Thymus (tissue), 11 donors: ENCODE results near the gene MDH2. TPM values are rescaled to one million over a fixed set of nuclear protein-coding genes. Genes with fewer than 3 reads are reported as not detected.

Experiments
- DNase-seq, 9 donors: peaks; one replicate each; pipeline ENCODE4 v3.0.0-alpha.2; 2013; ENCODE audit warnings: low spot score in 9 of 9, low read depth in 6 of 9, missing footprints in 1 of 9
- H3K27ac ChIP-seq, 2 donors: one replicate each; pipeline ENCODE4 v1.5.1; 2013; ENCODE audit warnings: control low read depth in 1 of 2, low read depth in 1 of 2, low read length in 1 of 2, mild to moderate bottlenecking in 1 of 2, moderate library complexity in 1 of 2
- H3K27me3 ChIP-seq, 2 donors: one replicate each; pipeline ENCODE4 v1.5.1; 2013; ENCODE audit warnings: low read length in 1 of 2; ENCODE audit not compliant: control insufficient read depth in 2 of 2, insufficient read depth in 1 of 2
- H3K36me3 ChIP-seq, 2 donors: one replicate each; pipeline ENCODE4 v1.5.1; 2013; ENCODE audit warnings: low read length in 1 of 2, mild to moderate bottlenecking in 1 of 2, moderate library complexity in 1 of 2; ENCODE audit not compliant: control insufficient read depth in 2 of 2, insufficient read depth in 2 of 2
- H3K4me1 ChIP-seq, 2 donors: one replicate each; pipeline ENCODE4 v1.5.1; 2013; ENCODE audit warnings: low read length in 2 of 2; ENCODE audit not compliant: control insufficient read depth in 2 of 2, insufficient read depth in 2 of 2
- H3K4me3 ChIP-seq, 2 donors: one replicate each; pipeline ENCODE4 v1.5.1; 2013; ENCODE audit warnings: low read length in 2 of 2, control low read depth in 1 of 2, mild to moderate bottlenecking in 1 of 2
- H3K9me3 ChIP-seq, 2 donors: one replicate each; pipeline ENCODE4 v1.5.1; 2013; ENCODE audit warnings: low read length in 1 of 2, mild to moderate bottlenecking in 1 of 2; ENCODE audit not compliant: control insufficient read depth in 2 of 2, insufficient read depth in 1 of 2
- WGBS: extraction: QIAGEN DNeasy Blood & Tissue Kit; methylation state at CpG from one replicate; pipeline ENCODE4 v1.1.7; 2013; 5-methylcytosine and 5-hydroxymethylcytosine counted together
- polyA plus RNA-seq: library from polyadenylated mRNA; stranded (reverse); fragments of 200-250 nt; gene quantifications from one replicate; pipeline ENCODE4 v1.2.3, GENCODE V29; 2013
- total RNA-seq: library from RNA; stranded (reverse); fragments of 120-200 nt; gene quantifications from one replicate; pipeline ENCODE4 v1.2.4, GENCODE V29; 2013
- donor health status: healthy.

Gene MDH2
- total and polyA plus RNA-seq, 2 donors: 57.5 to 69.7 TPM

- Histone ChIP-seq H3K27me3 (no peaks in the 10 kb centered on the region), H3K36me3 (peaks cover 4 to 7% of the 10 kb centered on the region in 2 donors), H3K27ac (no peak overlapping the region), H3K4me1 (no peaks in the 10 kb centered on the region), H3K4me3 (no peak overlapping the region), H3K9me3 (no peaks in the 10 kb centered on the region)
- DNase-seq: no peak
- WGBS: 100% methylated on average over 1 of the region's 1 CpG
Observed at GRCh38 chr7:76031964-76032363, 15.9 kb upstream of the MDH2 start.

DNA sequence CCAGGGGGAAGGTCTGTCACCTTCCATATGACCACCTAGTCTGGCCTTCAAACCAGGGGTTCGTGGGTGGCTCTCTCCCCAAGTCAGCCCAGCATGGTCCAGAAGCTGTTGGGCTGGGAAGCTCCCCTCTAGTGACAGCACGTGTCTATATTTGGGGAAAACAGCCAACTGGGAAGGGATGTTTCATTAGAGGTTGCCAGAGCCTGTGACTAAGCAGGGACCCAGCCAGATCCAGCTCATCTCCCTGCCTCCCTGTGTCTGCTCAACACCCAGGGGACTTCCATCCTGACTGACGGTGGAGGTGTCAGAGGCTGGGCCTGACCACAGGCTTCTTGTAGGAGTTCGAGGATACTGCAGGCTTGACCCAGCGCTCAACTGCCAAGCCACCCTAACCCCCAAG lies 10.6 kb upstream of the MDH2 start:
- no peaks in the 10 kb centered on the region for H3K9me3 ChIP-seq
- DNase-seq: no peak
- 94% methylated on average over 5 of the region's 5 CpGs for WGBS

DNA sequence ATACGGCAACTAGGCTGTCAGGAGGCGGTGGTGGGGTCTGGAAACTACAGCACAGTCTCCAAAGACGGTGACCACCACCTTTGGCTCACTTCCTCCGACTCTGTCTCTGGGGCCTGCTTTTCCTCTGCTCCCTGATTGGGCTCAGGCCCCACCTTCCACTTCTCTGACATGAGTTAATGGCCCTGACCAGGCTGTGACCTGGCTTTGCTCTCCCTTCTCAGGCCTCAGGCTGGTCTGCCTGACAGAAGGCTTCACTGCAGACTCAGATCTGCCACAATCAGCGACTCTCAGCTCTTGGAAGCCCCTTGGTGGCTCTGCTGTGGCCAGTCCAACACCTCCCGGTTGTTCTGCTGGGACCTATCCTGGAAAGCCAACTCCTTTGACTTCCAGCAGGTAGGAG lies 7.8 kb upstream of the MDH2 start:
- H3K27ac ChIP-seq: no peak overlapping the region
- H3K4me3 ChIP-seq: no peak overlapping the region
- H3K9me3 ChIP-seq: no peaks in the 10 kb centered on the region
- WGBS: 95% methylated on average over 6 of the region's 6 CpGs
- DNase-seq: no peak
- peaks cover 0 to 9% of the 10 kb centered on the region in 2 donors for H3K36me3 ChIP-seq
- no peaks in the 10 kb centered on the region for H3K27me3 ChIP-seq
- peaks cover 0 to 9% of the 10 kb centered on the region in 2 donors for H3K4me1 ChIP-seq

More for the DNA sequence above, 10.6 kb upstream of the MDH2 start:
- no peaks in the 10 kb centered on the region for H3K27me3 ChIP-seq
- no peak overlapping the region for H3K27ac ChIP-seq
- peaks cover 0 to 9% of the 10 kb centered on the region in 2 donors for H3K36me3 ChIP-seq
- no peak overlapping the region for H3K4me3 ChIP-seq
- H3K4me1 ChIP-seq: no peaks in the 10 kb centered on the region

GRCh38 chr7:76044375-76044865 lies 3.5 kb upstream of the MDH2 start:
- no peak for DNase-seq
- Histone ChIP-seq H3K9me3 (peaks cover 0 to 9% of the 10 kb centered on the region in 2 donors), H3K27ac (no peak overlapping the region), H3K4me3 (no peak overlapping the region), H3K36me3 (peaks cover 0 to 9% of the 10 kb centered on the region in 2 donors), H3K4me1 (peaks cover 0 to 22% of the 10 kb centered on the region in 2 donors), H3K27me3 (no peaks in the 10 kb centered on the region)
- 99% methylated on average over 7 of the region's 7 CpGs for WGBS

DNA sequence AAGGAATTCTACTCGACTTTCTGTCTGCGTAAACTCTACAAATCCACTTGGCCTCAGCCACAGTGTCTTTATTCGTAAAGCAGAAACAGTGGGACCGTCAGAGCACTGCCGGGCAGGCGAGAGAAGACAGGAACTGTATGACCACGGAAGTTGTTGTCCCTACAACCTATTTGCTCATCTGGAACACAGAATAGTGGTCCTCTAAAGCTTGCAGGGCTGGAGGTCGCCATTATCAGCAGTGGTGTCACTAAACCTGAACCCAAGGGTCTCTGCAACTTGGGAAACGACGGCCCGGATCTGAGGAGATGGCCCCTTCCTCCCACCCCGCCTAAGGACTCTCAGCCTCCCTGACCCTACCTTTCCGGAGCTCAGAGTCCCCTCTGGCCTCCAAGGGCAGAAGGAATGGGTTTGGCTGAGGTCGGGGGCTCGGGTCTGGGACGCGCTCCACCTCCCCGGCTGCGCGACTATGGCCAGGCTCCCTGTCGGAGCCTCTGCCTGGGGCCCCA lies 548 bp upstream of the MDH2 start:
- Histone ChIP-seq H3K4me3 (peak overlapping the region; percentile 81 to 99), H3K36me3 (peaks cover 0 to 5% of the 10 kb centered on the region in 2 donors), H3K27me3 (no peaks in the 10 kb centered on the region), H3K4me1 (peaks cover 0 to 22% of the 10 kb centered on the region in 2 donors), H3K9me3 (peaks cover 0 to 9% of the 10 kb centered on the region in 2 donors), H3K27ac (peak overlapping the region; percentile 86 to 92)
- DNase-seq: peak in 2 of 9 donors; percentile 2 to 32
- 1% methylated on average over 21 of the region's 21 CpGs for WGBS

- peaks cover 0 to 9% of the 10 kb centered on the region in 2 donors for H3K9me3 ChIP-seq
- DNase-seq: peak in 3 of 9 donors; percentile 10 to 52 (median 25)
- H3K27me3 ChIP-seq: no peaks in the 10 kb centered on the region
- peak overlapping the region; percentile 81 to 99 for H3K4me3 ChIP-seq
- peaks cover 0 to 17% of the 10 kb centered on the region in 2 donors for H3K36me3 ChIP-seq
- WGBS: 4% methylated on average over 9 of the region's 9 CpGs
- peaks cover 0 to 19% of the 10 kb centered on the region in 2 donors for H3K4me1 ChIP-seq
- H3K27ac ChIP-seq: peak overlapping the region; percentile 86 to 92
Observed at GRCh38 chr7:76048668-76048988, 722 bp downstream of the MDH2 start.

- Histone ChIP-seq H3K4me1 (peaks cover 0 to 15% of the 10 kb centered on the region in 2 donors), H3K27ac (no peak overlapping the region), H3K36me3 (peaks cover 4 to 23% of the 10 kb centered on the region in 2 donors), H3K4me3 (no peak overlapping the region), H3K27me3 (no peaks in the 10 kb centered on the region), H3K9me3 (peaks cover 0 to 9% of the 10 kb centered on the region in 2 donors)
- WGBS: 95% methylated on average over 6 of the region's 6 CpGs
- no peak for DNase-seq
Observed at GRCh38 chr7:76049295-76049694, 1.4 kb downstream of the MDH2 start.

DNA sequence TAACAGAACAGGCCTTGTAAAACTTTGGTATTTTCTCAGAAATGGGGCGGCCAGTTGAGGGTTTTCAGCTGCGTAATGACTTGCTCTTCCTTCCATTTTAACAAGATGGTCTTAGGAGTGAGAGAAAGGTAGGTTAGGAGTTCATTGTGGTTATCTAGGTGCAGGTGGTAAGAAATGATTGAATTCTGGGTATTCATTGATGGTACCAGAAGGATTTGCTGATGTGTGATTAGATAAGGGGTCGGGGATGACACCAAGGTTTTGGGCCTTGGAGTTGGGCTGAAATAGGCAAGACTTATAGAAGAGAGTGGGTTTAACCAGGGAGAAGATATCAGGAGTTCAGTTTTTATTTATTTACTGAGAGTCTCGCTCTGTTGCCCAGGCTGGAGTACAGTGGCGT lies 2.6 kb downstream of the MDH2 start:
- 95% methylated on average over 5 of the region's 5 CpGs for WGBS
- no peak for DNase-seq
- H3K36me3 ChIP-seq: peaks cover 15 to 33% of the 10 kb centered on the region in 2 donors
- H3K27ac ChIP-seq: no peak overlapping the region
- peaks cover 0 to 9% of the 10 kb centered on the region in 2 donors for H3K9me3 ChIP-seq
- no peaks in the 10 kb centered on the region for H3K27me3 ChIP-seq
- H3K4me3 ChIP-seq: no peak overlapping the region
- peaks cover 0 to 13% of the 10 kb centered on the region in 2 donors for H3K4me1 ChIP-seq

- DNase-seq: peak in 1 of 9 donors; percentile 36
- H3K36me3 ChIP-seq: peaks cover 15 to 41% of the 10 kb centered on the region in 2 donors
- H3K27me3 ChIP-seq: no peaks in the 10 kb centered on the region
- H3K4me3 ChIP-seq: no peak overlapping the region
- 93% methylated on average over 4 of the region's 4 CpGs for WGBS
- H3K27ac ChIP-seq: no peak overlapping the region
- H3K4me1 ChIP-seq: peaks cover 0 to 10% of the 10 kb centered on the region in 2 donors
- H3K9me3 ChIP-seq: peaks cover 0 to 9% of the 10 kb centered on the region in 2 donors
Observed at GRCh38 chr7:76051840-76052239, 3.9 kb downstream of the MDH2 start.
